ENCODE data around the gene KCTD20.
"Not testable (repeated sequence)": the region's sequence is repeated elsewhere in the genome, so short reads cannot be mapped to it uniquely, and the experiment has no call there.

Gene KCTD20

DNA sequence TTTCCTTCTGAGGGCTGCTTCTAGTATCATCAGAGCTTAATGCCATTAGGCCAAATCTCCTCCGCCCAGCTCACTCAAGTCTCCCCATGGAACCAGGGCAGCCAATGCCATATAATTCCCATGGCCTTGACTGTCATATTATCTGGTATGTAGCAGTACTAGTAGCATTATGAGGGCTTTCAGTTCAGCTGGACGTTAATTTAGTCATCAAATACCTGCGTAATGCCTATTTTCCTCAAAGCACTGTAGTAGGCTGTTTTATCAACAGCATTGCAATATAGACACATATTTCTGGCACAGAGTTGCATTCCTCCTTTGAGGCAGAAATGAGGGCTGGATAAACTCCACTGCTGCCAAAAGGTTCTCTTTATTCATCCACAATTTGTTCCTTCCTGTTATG is 1.7 kb downstream of the KCTD20 start:
- DNase-seq (ENCODE audit: low spot score) = no peak

- DNase-seq (ENCODE audit: low spot score) = no peak
Observed at GRCh38 chr6:36445621-36446020, 2.8 kb downstream of the KCTD20 start.

DNA sequence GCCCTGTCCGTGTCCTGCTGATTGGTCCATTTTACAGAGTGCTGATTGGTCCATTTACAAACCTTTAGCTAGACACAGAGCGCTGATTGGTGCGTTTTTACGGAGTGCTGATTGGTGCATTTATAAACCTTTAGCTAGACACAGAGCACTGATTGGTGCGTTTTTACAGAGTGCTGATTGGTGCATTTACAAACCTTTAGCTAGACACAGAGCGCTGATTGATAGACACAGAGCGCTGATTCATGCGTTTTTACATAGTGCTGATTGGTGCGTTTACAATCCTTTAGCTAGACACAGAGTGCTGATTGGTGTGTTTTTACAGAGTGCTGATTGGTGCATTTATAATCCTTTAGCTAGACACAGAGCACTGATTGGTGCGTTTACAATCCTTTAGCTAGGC is 6.4 kb downstream of the KCTD20 start:
- not testable (repeated sequence) for DNase-seq (ENCODE audit: low spot score)

DNA sequence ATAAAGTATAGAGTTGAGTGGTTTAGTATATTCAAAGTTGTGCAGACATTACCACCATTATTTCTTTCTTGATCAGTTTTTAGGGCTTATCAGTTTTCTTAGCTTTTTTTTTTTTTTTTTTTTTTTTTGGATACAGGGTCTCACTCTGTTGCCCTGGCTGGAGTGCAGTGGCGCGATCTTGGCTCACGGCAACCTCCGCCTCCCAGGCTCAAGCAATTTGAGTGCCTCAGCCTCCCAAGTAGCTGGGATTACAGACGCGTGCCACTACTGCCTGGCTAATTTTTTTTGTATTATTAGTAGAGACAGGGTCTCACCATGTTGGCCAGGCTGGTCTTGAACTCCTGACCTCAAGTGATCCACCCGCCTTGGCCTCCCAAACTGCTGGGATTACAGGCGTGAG is 10.1 kb downstream of the KCTD20 start:
- not testable (repeated sequence) for DNase-seq (ENCODE audit: low spot score)

DNA sequence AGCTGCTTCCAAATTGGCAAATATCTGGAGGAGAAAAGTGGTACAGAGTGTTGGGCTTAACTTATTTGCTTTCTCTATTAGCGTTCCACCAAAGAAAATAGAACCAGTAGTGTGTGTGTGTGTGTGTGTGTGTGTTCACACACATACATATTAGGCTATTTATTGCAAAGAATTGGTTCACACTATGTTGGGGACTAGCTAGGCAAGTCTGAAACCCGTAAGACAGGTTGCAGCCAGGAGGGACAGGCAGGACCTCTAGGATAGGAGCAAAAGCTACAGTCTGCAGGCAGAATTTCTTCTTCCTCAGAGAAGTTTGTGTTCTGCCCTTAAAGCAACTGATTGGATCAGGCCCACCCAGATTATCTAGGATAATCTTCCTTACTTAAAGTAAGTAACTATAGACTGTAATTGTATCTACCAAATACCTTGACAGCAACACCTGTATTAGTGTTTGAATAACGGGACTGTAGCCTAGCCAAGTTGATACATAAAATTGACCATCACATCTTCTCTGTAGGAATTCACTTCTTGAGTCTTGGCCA is 12.8 kb downstream of the KCTD20 start:
- DNase-seq (ENCODE audit: low spot score) = no peak

- no peak for DNase-seq (ENCODE audit: low spot score)
Observed at GRCh38 chr6:36459501-36459900, 16.7 kb downstream of the KCTD20 start.

- DNase-seq (ENCODE audit: low spot score) = no peak
Observed at GRCh38 chr6:36460916-36461315, 18.1 kb downstream of the KCTD20 start.

GRCh38 chr6:36461646-36462045 is 18.8 kb downstream of the KCTD20 start:
- no peak for DNase-seq (ENCODE audit: low spot score)

DNA sequence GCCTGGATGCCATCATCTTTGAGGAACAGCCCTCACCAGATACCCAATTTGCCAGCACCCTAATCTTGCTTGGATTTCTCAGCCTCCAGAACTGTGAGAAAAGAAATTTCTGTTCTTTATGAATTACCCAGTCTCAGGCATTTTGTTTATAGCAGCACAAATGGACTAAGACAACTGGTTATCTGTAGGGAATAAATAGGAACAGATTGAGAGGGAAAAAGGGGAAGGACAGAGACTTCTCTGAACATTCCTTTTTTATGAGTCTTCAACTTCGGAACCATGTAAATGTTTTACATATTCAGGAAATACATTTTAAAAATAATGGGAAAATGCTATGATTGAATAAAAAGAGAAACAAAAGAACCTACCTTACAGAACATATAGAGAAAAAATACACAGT is 20.9 kb downstream of the KCTD20 start:
- DNase-seq (ENCODE audit: low spot score) = no peak

GRCh38 chr6:36464233-36464632 is 21.4 kb downstream of the KCTD20 start:
- DNase-seq (ENCODE audit: low spot score) = no peak

GRCh38 chr6:36467625-36468024 is 24.8 kb downstream of the KCTD20 start:
- DNase-seq (ENCODE audit: low spot score) = no peak

DNA sequence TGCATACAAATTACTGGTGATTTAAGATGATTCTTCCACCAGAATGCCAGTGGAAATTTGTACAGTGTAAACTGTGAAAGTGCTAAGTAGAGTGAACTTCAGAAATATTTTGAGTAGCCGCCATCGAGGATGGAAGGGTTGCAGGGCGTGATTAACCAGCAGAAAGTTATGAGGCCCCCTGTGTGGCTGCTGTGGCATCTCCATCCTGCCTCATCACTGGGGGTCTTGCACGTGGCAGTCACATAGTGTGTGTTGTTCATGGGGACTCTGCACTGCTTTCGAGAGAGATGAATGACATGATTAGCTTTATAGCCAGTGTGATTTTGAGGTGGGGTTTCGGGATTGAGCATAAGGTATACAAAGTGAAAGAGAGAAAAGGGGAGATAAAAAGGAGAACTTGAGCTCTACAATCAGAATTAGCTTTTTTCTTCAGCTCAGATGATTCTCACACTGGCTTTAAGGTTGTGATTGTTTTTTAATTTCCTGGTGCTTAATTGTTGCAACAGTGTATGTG is 26.4 kb downstream of the KCTD20 start:
- DNase-seq (ENCODE audit: low spot score) = no peak

- no peak for DNase-seq (ENCODE audit: low spot score)
Observed at GRCh38 chr6:36469946-36470345, 27.1 kb downstream of the KCTD20 start.

GRCh38 chr6:36478051-36478526 is 35.3 kb downstream of the KCTD20 start:
- no peak for DNase-seq (ENCODE audit: low spot score)

- no peak for DNase-seq (ENCODE audit: low spot score)
Observed at GRCh38 chr6:36479256-36479655, 36.5 kb downstream of the KCTD20 start.

DNA sequence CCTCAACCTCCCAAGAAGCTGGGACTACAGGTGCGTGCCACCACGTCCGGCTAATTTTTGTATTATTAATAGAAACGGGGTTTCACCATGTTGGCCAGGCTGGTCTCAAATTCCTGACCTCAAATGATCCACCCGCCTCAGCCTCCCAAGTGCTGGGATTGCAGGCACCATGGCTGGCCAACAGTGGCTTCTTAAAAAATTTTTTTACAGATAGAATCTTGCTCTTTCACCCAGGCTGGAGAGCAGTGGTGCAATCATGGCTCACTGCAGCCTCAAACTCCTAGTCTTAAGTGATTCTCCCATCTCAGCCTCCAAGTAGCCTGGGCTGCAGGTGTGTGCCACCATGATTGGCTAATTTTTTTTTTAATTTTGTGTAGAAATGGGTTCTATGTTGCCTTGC is 40.5 kb downstream of the KCTD20 start:
- not testable (repeated sequence) for DNase-seq (ENCODE audit: low spot score)

DNA sequence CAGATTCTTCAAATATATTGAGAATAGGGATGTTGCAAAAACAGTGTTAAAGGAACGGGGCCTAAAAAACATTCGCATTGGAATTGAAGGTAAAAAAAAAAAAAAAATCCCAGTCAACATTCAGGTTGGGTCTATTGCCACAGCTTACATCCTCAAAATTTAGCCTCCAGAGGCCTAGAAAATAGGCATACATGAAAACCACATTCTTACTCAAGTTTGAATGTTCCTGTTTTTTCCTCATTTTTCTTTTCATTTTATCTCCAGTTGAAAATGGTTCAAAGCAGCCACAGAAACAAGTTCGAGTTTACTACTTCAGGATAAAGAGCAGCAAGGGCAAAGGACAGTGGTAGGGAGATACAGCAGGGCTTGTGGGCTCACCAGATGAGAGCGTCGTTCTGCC is 41.9 kb downstream of the KCTD20 start:
- DNase-seq (ENCODE audit: low spot score) = no peak

DNA sequence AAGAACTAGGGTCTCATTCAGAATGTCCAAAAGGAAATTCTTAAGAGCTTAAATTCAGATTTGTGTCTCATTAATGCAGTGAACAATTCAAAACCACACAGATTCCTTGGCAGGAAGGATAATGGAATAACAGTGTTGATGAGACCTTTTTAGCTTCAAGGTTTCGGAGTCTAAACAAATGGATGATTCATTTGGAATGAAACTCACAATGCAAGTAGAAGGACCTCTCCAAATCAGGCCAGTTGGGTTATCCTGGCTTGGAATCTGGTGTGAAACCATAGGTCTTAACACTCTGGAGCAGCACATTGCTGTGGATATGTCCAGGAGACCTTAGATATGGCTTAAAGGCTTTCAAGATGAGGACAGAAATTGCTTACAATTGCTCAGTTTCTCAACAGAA is 44.9 kb downstream of the KCTD20 start:
- no peak for DNase-seq (ENCODE audit: low spot score)

DNA sequence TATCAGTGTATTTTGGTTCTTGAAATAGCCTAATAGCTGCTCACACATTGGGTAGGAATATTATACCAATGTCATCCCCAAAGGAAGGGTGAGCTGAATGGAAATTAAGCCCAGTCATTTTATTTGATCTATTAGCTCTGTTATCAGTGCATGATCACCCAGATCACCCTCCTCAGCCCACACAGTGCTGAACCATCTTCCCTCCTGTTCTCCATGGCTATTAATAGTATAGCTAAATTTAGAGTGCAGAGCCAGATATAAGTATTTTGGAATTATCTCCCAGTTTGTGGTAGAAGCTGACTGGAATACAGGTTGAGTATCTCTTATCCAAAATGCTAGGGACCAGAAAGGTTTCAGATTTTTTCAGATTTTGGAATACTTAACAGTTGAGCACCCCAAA is 45.4 kb downstream of the KCTD20 start:
- DNase-seq (ENCODE audit: low spot score) = no peak

GRCh38 chr6:36489426-36489825 is 46.6 kb downstream of the KCTD20 start:
- no peak for DNase-seq (ENCODE audit: low spot score)

DNA sequence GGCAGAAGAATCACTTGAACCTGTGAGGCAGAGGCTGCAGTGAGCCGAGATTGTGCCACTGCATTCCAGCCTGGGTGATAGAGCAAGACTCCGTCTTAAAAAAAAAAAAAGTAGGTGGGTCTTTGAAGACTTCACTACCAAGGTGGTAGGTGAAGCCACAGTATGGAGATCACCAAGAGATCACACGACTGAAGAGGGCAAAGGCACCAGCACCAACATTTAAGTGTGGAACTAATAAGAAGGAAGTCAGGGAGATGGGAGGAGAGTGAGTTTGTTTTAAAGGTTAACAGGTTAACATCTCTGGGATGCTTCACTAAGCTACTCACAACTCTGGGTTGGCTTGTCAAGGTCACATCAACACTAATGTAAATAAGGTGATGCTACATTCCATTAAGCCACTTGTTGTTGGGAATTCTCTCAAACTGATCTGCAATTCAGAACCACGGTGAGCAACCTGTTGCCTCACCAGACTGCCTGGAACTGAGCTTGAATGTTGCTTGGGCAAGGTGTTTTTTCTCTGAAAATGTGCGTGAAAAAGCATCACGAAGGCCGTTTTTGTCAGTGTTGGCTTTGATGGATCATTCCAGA is 48.7 kb downstream of the KCTD20 start:
- no peak for DNase-seq (ENCODE audit: low spot score)

GRCh38 chr6:36492092-36492491 is 49.3 kb downstream of the KCTD20 start:
- no peak for DNase-seq (ENCODE audit: low spot score)

GRCh38 chr6:36492621-36493020 is 49.8 kb downstream of the KCTD20 start:
- no peak for DNase-seq (ENCODE audit: low spot score)

GRCh38 chr6:36493319-36493718 is 50.5 kb downstream of the KCTD20 start:
- no peak for DNase-seq (ENCODE audit: low spot score)

Measured in HuH-7 (cell line).